ENCODE results near the gene E2F2.

DNA sequence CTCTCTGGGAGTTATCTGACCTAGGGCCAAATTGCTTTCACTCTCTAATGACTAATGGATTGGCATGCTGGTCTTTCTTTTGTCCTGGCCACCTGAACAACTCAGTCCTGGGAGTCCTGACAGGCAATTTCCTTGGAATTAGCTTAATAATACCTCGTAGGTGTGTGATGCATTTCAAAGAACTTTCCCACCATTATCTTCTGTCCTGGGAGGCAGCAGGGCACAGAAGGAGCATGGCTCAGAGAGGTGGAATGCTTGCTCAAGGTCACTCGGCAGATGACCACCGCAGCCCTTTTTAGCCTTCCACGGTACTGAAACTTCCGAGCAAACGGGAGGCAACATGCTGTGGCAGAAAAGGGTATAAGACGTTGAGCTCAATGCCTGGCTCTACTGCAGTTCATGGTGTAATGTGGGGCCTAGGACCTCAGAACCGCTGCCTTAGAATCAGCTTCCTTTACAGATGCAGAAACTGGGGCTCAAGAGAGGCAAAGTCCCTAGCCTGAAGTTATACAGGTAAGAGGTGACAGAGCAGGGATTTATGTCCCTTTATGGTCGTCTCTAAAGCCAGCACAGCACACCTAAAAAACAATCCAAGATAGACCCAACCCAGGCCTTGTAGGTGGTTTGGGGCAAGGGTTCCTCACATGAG lies 25.1 kb upstream of the E2F2 start:
- TF ChIP-seq, protein P1, sequence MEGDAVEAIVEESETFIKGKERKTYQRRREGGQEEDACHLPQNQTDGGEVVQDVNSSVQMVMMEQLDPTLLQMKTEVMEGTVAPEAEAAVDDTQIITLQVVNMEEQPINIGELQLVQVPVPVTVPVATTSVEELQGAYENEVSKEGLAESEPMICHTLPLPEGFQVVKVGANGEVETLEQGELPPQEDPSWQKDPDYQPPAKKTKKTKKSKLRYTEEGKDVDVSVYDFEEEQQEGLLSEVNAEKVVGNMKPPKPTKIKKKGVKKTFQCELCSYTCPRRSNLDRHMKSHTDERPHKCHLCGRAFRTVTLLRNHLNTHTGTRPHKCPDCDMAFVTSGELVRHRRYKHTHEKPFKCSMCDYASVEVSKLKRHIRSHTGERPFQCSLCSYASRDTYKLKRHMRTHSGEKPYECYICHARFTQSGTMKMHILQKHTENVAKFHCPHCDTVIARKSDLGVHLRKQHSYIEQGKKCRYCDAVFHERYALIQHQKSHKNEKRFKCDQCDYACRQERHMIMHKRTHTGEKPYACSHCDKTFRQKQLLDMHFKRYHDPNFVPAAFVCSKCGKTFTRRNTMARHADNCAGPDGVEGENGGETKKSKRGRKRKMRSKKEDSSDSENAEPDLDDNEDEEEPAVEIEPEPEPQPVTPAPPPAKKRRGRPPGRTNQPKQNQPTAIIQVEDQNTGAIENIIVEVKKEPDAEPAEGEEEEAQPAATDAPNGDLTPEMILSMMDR (IDR thresholded peaks at IDR 0.05; ENCODE audit: low read depth, low read length), result no peak
- TF ChIP-seq POLR2A (IDR thresholded peaks at IDR 0.05; ENCODE audit: extremely low read depth, insufficient read length) (no peak), MYC (IDR thresholded peaks at IDR 0.05; ENCODE audit: low read depth, low read length) (no peak)
- TF ChIP-seq, protein P2, sequence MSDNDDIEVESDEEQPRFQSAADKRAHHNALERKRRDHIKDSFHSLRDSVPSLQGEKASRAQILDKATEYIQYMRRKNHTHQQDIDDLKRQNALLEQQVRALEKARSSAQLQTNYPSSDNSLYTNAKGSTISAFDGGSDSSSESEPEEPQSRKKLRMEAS (IDR thresholded peaks at IDR 0.05; ENCODE audit: low read depth, low read length), result no peak
